H1 (cell line): ENCODE measurements around the gene TRDN. TPM values are rescaled to one million over a fixed set of nuclear protein-coding genes. Genes with fewer than 3 reads are reported as not detected.

Experiments
- CTCF ChIA-PET: fragments of 300-600 bp; sonication (Branson Sonifier 250); formaldehyde crosslinking; loops from one replicate; lab custom pipeline; 2021; ENCODE audit not compliant: partially characterized antibody; lab: Charles Lee
- POLR2A ChIA-PET: fragments of 300-600 bp; sonication (Branson Sonifier 250); formaldehyde crosslinking; loops from one replicate; lab custom pipeline; 2021; ENCODE audit warnings: inconsistent platforms; ENCODE audit not compliant: partially characterized antibody; lab: Charles Lee
- DNase-seq, 2 experiments: peaks; one replicate each; pipeline versions ENCODE4 v3.0.0 to v3.0.0-alpha.2; 2010 to 2022; ENCODE audit warnings: low spot score in 2 of 2, low read depth in 1 of 2, mixed read lengths in 1 of 2
- FAIRE-seq: peaks from 2 replicates; lab custom pipeline; 2011; peaks lifted over from hg19 to GRCh38; lab: Jason Lieb, UNC
- H2AFZ ChIP-seq: 2 replicates; pipeline ENCODE4 v1.8.1; 2012; ENCODE audit warnings: low read length, inconsistent platforms
- H2AK5ac ChIP-seq: 2 replicates; pipeline ENCODE4 v1.6.1; 2013; ENCODE audit warnings: low read depth, low read length
- H2BK120ac ChIP-seq: replicated peaks from 2 replicates; pipeline ENCODE3; 2013; ENCODE audit warnings: low read depth, low read length, inconsistent platforms
- H2BK12ac ChIP-seq: 2 replicates; pipeline ENCODE4 v1.6.1; 2013; ENCODE audit warnings: low read depth, low read length
- H2BK15ac ChIP-seq: 2 replicates; pipeline ENCODE4 v1.6.1; 2013; ENCODE audit warnings: low read length
- H2BK20ac ChIP-seq: 2 replicates; pipeline ENCODE4 v1.6.1; 2013; ENCODE audit warnings: low read length
- H2BK5ac ChIP-seq: 2 replicates; pipeline ENCODE4 v1.6.1; 2013; ENCODE audit warnings: low read depth, low read length
- H3K14ac ChIP-seq: 2 replicates; pipeline ENCODE4 v1.6.1; 2013; ENCODE audit warnings: inconsistent platforms; ENCODE audit not compliant: insufficient read length
- H3K18ac ChIP-seq: 2 replicates; pipeline ENCODE4 v1.6.1; 2013; ENCODE audit warnings: low read length; ENCODE audit errors: extremely low read depth
- H3K23ac ChIP-seq: 2 replicates; pipeline ENCODE4 v1.6.1; 2013; ENCODE audit warnings: inconsistent platforms; ENCODE audit not compliant: insufficient read length
- H3K23me2 ChIP-seq: 2 replicates; pipeline ENCODE4 v1.6.1; 2013; ENCODE audit warnings: low read depth, low read length
- H3K27ac ChIP-seq: 2 replicates; pipeline ENCODE4 v1.6.1; 2011; ENCODE audit warnings: low read depth, low read length, inconsistent platforms
- H3K27me3 ChIP-seq, 4 experiments: replicated peaks in 1 of 4; 1 replicate in 1 of 4; 2 replicates in 3 of 4; pipeline versions ENCODE4 v1.6.1 to v1.8.1; 2011 to 2013; ENCODE audit warnings: low read length in 3 of 4, mild to moderate bottlenecking in 3 of 4, inconsistent platforms in 2 of 4, mixed read lengths in 2 of 4, moderate library complexity in 1 of 4; ENCODE audit not compliant: control insufficient read depth in 3 of 4, insufficient read depth in 3 of 4; ENCODE audit errors: extremely low read depth in 1 of 4
- H3K36me3 ChIP-seq, 4 experiments: 2 replicates each; pipeline versions ENCODE4 v1.6.1 to v1.8.1; 2011 to 2013; ENCODE audit warnings: mild to moderate bottlenecking in 4 of 4, low read length in 3 of 4, moderate library complexity in 2 of 4, control low read depth in 1 of 4, inconsistent platforms in 1 of 4; ENCODE audit not compliant: insufficient read depth in 4 of 4, control insufficient read depth in 2 of 4
- H3K4ac ChIP-seq: replicated peaks from 2 replicates; pipeline ENCODE3; 2013; ENCODE audit warnings: low read length, low read depth, mixed read lengths, inconsistent platforms; ENCODE audit not compliant: insufficient read length
- H3K4me1 ChIP-seq, 4 experiments: replicated peaks in 1 of 4; 1 replicate in 1 of 4; 2 replicates in 3 of 4; pipeline versions ENCODE4 v1.6.1 to v1.8.1; 2011 to 2013; ENCODE audit warnings: low read length in 3 of 4, inconsistent platforms in 2 of 4, mixed read lengths in 1 of 4; ENCODE audit not compliant: insufficient read depth in 4 of 4, control insufficient read depth in 3 of 4
- H3K4me2 ChIP-seq, 2 experiments: 2 replicates each; pipeline versions ENCODE4 v1.6.1 to v1.8.1; 2011 to 2013; ENCODE audit warnings: low read depth in 2 of 2, low read length in 2 of 2, control low read depth in 1 of 2, inconsistent platforms in 1 of 2, mild to moderate bottlenecking in 1 of 2; ENCODE audit not compliant: insufficient read depth in 1 of 2
- H3K4me3 ChIP-seq, 4 experiments: fragments of 200-600, 300-600 bp in 1 of 4; sonication (generic), shearing (Covaris generic), sonication (Bioruptor Twin) in 1 of 4; 2 replicates each; pipeline versions ENCODE4 v1.5.1 to v1.8.1; 2011 to 2016; ENCODE audit warnings: low read length in 4 of 4, low read depth in 3 of 4, control low read depth in 2 of 4, inconsistent platforms in 2 of 4, mild to moderate bottlenecking in 2 of 4, mixed read lengths in 1 of 4, moderate library complexity in 1 of 4; ENCODE audit not compliant: insufficient read depth in 2 of 4; ENCODE audit errors: extremely low read depth in 1 of 4
- H3K56ac ChIP-seq: replicated peaks from 2 replicates; pipeline ENCODE3; 2013; ENCODE audit warnings: low read depth, mild to moderate bottlenecking, mixed read lengths, low read length, inconsistent platforms; ENCODE audit not compliant: insufficient read length
- H3K79me1 ChIP-seq: 2 replicates; pipeline ENCODE4 v1.6.1; 2013; ENCODE audit warnings: low read depth, low read length, control low read depth
- H3K79me2 ChIP-seq, 2 experiments: 2 replicates each; pipeline versions ENCODE4 v1.6.1 to v1.8.1; 2012 to 2013; ENCODE audit warnings: low read length in 2 of 2, mild to moderate bottlenecking in 2 of 2, inconsistent platforms in 1 of 2; ENCODE audit not compliant: insufficient read depth in 2 of 2, control insufficient read depth in 1 of 2
- H3K9ac ChIP-seq, 4 experiments: replicated peaks in 1 of 4; 1 replicate in 1 of 4; 2 replicates in 3 of 4; pipeline versions ENCODE4 v1.6.1 to v1.8.1; 2011 to 2013; ENCODE audit warnings: low read depth in 3 of 4, low read length in 3 of 4, control low read depth in 2 of 4, mild to moderate bottlenecking in 2 of 4, moderate library complexity in 2 of 4, inconsistent platforms in 1 of 4; ENCODE audit errors: extremely low read depth in 1 of 4
- H3K9me3 ChIP-seq, 2 experiments: 2 replicates each; pipeline versions ENCODE4 v1.6.1 to v1.8.1; 2012 to 2013; ENCODE audit warnings: mild to moderate bottlenecking in 2 of 2, moderate library complexity in 2 of 2, control low read depth in 1 of 2, inconsistent platforms in 1 of 2, low read depth in 1 of 2, low read length in 1 of 2, mixed read lengths in 1 of 2; ENCODE audit not compliant: insufficient read depth in 2 of 2
- H4K20me1 ChIP-seq, 2 experiments: replicated peaks in 1 of 2; 2 replicates each; pipeline versions ENCODE3 to v1.8.1; 2011 to 2013; ENCODE audit warnings: inconsistent platforms in 2 of 2, low read length in 2 of 2, mild to moderate bottlenecking in 1 of 2; ENCODE audit not compliant: insufficient read depth in 2 of 2, control insufficient read depth in 1 of 2
- H4K5ac ChIP-seq: 2 replicates; pipeline ENCODE4 v1.6.1; 2013; ENCODE audit warnings: low read length, low read depth, mixed read lengths, inconsistent platforms; ENCODE audit not compliant: insufficient read length
- H4K8ac ChIP-seq: 2 replicates; pipeline ENCODE4 v1.8.0; 2013; ENCODE audit warnings: mild to moderate bottlenecking, moderate library complexity, low read length, inconsistent platforms; ENCODE audit not compliant: insufficient read depth; ENCODE audit errors: extremely low read depth
- H4K91ac ChIP-seq: replicated peaks from 2 replicates; pipeline ENCODE3; 2013; ENCODE audit warnings: low read length, mixed read lengths, inconsistent platforms; ENCODE audit not compliant: insufficient read length
- BRCA1 ChIP-seq: IDR thresholded peaks from 2 replicates; pipeline ENCODE4 v1.6.1; 2012; ENCODE audit warnings: low read depth, low read length, improper control_type of control experiment
- CBX8 ChIP-seq: fragments of 300-800, 300-1000 bp; sonication (generic); IDR thresholded peaks from 2 replicates; pipeline ENCODE4 v1.7.1; 2016; ENCODE audit warnings: low read depth, low read length, borderline replicate concordance
- CREB1 ChIP-seq: IDR thresholded peaks from 2 replicates; pipeline ENCODE4 v1.6.1; 2012; ENCODE audit warnings: inconsistent platforms
- CTBP2 ChIP-seq: IDR thresholded peaks from 2 replicates; pipeline ENCODE4 v1.7.0; 2011; ENCODE audit warnings: borderline replicate concordance, mild to moderate bottlenecking, moderate library complexity, mixed read lengths, low read length; ENCODE audit not compliant: insufficient read depth, insufficient read length
- EP300 ChIP-seq, 2 experiments: IDR thresholded peaks; 1 replicate in 1 of 2; 2 replicates in 1 of 2; pipeline ENCODE4 v1.6.1; 2011 to 2012; ENCODE audit warnings: low read depth in 2 of 2, low read length in 2 of 2, mild to moderate bottlenecking in 2 of 2, borderline replicate concordance in 1 of 2, inconsistent platforms in 1 of 2, moderate library complexity in 1 of 2
- EZH2 ChIP-seq: fragments of 200-600 bp; sonication (generic); IDR thresholded peaks from 2 replicates; pipeline ENCODE4 v1.7.1; 2012; ENCODE audit warnings: low read depth, mild to moderate bottlenecking, moderate library complexity, low read length, inconsistent platforms; ENCODE audit not compliant: severe bottlenecking
- JUN ChIP-seq: IDR thresholded peaks from 2 replicates; pipeline ENCODE4 v1.6.1; 2011; ENCODE audit warnings: low read depth, mild to moderate bottlenecking, improper control_type of control experiment, low read length
- JUND ChIP-seq: IDR thresholded peaks from 2 replicates; pipeline ENCODE4 v1.6.1; 2011; ENCODE audit warnings: mild to moderate bottlenecking, improper control_type of control experiment, low read length
- NANOG ChIP-seq: IDR thresholded peaks from 2 replicates; pipeline ENCODE4 v1.6.1; 2011; ENCODE audit warnings: low read length, low read depth, mild to moderate bottlenecking, inconsistent platforms; ENCODE audit not compliant: insufficient read depth, poor library complexity, severe bottlenecking
- PHF8 ChIP-seq: fragments of 200-600 bp; sonication (generic); conservative IDR thresholded peaks from 2 replicates; pipeline ENCODE4 v1.7.1; 2012; ENCODE audit warnings: low read depth, mild to moderate bottlenecking, inconsistent platforms, low read length, moderate library complexity
- POLR2A ChIP-seq, 2 experiments: IDR thresholded peaks; 1 replicate in 1 of 2; 2 replicates in 1 of 2; pipeline ENCODE4 v1.6.1; 2011; ENCODE audit warnings: low read depth in 2 of 2, low read length in 2 of 2, mild to moderate bottlenecking in 2 of 2; ENCODE audit errors: control extremely low read depth in 1 of 2
- RBBP5 ChIP-seq: IDR thresholded peaks from 2 replicates; pipeline ENCODE4 v1.7.1; 2012; ENCODE audit warnings: low read depth, mild to moderate bottlenecking, inconsistent platforms, low read length, moderate library complexity, borderline replicate concordance
- TAF1 ChIP-seq: IDR thresholded peaks from 2 replicates; pipeline ENCODE4 v1.6.1; 2011; ENCODE audit warnings: mild to moderate bottlenecking, low read depth, low read length
- TAF7 ChIP-seq: optimal IDR thresholded peaks from 2 replicates; pipeline ENCODE3; 2011; ENCODE audit warnings: low read depth, mild to moderate bottlenecking, inconsistent platforms, low read length, moderate library complexity, borderline replicate concordance
- WGBS, 2 experiments: shearing (Covaris generic) in 1 of 2; methylation state at CpG; one replicate each; pipeline versions ENCODE4 v1.1.6 to v1.1.7; 2013 to 2015; ENCODE audit warnings: low lambda C conversion rate in 2 of 2, mixed read lengths in 2 of 2, inconsistent platforms in 1 of 2, low coverage in 1 of 2, missing lambda C conversion rate in 1 of 2; ENCODE audit not compliant: insufficient replicate concordance in 2 of 2, insufficient coverage in 1 of 2, insufficient read length in 1 of 2; ENCODE audit errors: extremely low coverage in 1 of 2, missing lambda C conversion rate in 1 of 2; 5-methylcytosine and 5-hydroxymethylcytosine counted together
- polyA plus RNA-seq, 7 experiments: library from polyadenylated mRNA; depleted of rRNA in 3 of 7; stranded (reverse) in 5 of 7; unstranded in 2 of 7; fragments of >200 nt in 5 of 7; fragments of 200-250 nt in 2 of 7; gene quantifications; 1 replicate in 5 of 7; 2 replicates in 1 of 7; 4 replicates in 1 of 7; pipeline versions ENCODE4 v1.2.1 to v1.2.3, GENCODE V29; 2011 to 2013; ENCODE audit warnings: missing spikeins in 2 of 7, mixed read lengths in 2 of 7
- total RNA-seq: library from RNA; stranded (reverse); fragmentation: NEBNext Ultra II Directional; extraction: Animal tissue kit (Norgen Biotek cat#: 25700); gene quantifications from 2 replicates; pipeline ENCODE4 v1.2.1, GENCODE V29; 2021

TRDN gene
- total and polyA plus RNA-seq, 2 of the 8 experiments (the other 6 are each of a cell fraction or from before 2014, with no cell fraction given): 1.6 to 41.6 TPM

DNA sequence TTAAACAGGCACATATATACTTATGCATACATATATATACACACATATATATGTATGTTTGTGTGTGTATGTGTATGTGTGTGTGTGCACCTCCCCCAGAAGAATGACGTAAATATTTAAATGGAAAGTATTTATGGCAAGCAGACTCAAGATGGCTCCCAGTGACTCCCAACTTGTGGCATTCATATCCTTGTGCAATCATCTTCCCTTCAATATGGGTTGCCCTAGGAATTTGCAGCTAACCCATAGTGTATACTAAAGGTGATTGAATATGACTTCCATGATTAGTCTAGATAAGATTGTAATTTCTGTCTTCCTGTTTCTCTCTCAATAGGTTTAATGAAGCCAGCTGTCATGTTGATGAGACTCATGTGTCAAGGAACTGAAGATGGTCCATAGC, 127.6 kb downstream of the TRDN start:
- Histone ChIP-seq H3K56ac (no peak overlapping the region), H3K36me3 (peaks cover 0 to 6% (median 0%) of the 10 kb centered on the region in 4 experiments; a peak in 1 of 8 replicates), H2BK12ac (no peak overlapping the region), H2AK5ac (no peak overlapping the region), H3K4ac (no peak overlapping the region), H2BK120ac (no peak overlapping the region), H3K79me2 (no peaks in the 10 kb centered on the region), H4K8ac (no peak overlapping the region), H2BK15ac (no peak overlapping the region), H3K23ac (no peak overlapping the region), H4K91ac (no peak overlapping the region), H4K5ac (no peak overlapping the region), H2BK5ac (no peak overlapping the region), H3K9ac (no peak overlapping the region), H4K20me1 (no peaks in the 10 kb centered on the region), H3K4me3 (no peak overlapping the region), H3K27ac (no peak overlapping the region), H3K4me1 (no peaks in the 10 kb centered on the region), H2AFZ (0 out of 2 replicates have a peak overlapping the region, but pooled peaks have one; percentile 53), H3K79me1 (no peaks in the 10 kb centered on the region), H3K4me2 (no peak overlapping the region), H3K9me3 (no peaks in the 10 kb centered on the region), H3K18ac (no peak overlapping the region), H3K14ac (no peak overlapping the region), H3K27me3 (no peaks in the 10 kb centered on the region), H3K23me2 (no peaks in the 10 kb centered on the region), H2BK20ac (no peak overlapping the region)
- ChIA-PET POLR2A (no interaction called here), CTCF (no interaction called here)
- FAIRE-seq (no peak), DNase-seq (no peak)
- 5% methylated on average over 1 of the region's 1 CpG; no CpG with 5 or more reads in 1 of the 2 experiments for WGBS, 2 experiments
- TF ChIP-seq EZH2: no peak
- no peak for TF ChIP-seq EP300 (IDR thresholded peaks at IDR 0.05; ENCODE audit: borderline replicate concordance in 1 of 2, low read depth in 2 of 2, low read length in 2 of 2)
- no peak for TF ChIP-seq PHF8
- no peak for TF ChIP-seq CTBP2
- no peak for TF ChIP-seq RBBP5
- TF ChIP-seq CBX8: no peak
- no peak for TF ChIP-seq JUND
- no peak for TF ChIP-seq TAF1
- TF ChIP-seq BRCA1: no peak
- TF ChIP-seq JUN: no peak
- no peak for TF ChIP-seq CREB1
- no peak for TF ChIP-seq POLR2A (IDR thresholded peaks at IDR 0.05; ENCODE audit: control extremely low read depth in 1 of 2, low read depth in 2 of 2, low read length in 2 of 2)
- TF ChIP-seq NANOG: no peak
- TF ChIP-seq TAF7: no peak
